Stimulated activated CD8-positive, alpha-beta memory T cell treated with anti-CD3 and anti-CD28 coated beads, Interleukin-2, amount 100 ng/mL, for 1 hour (primary cell): Measurements from ENCODE around the gene ENO2.

Source experiments
- DNase-seq, 2 donors: peaks; one replicate each; pipeline ENCODE4 v3.0.0-alpha.2; 2020; ENCODE audit warnings: low read depth in 2 of 2

The ENO2 gene

GRCh38 chr12:6960593-6961277, 46.4 kb downstream of the ENO2 start:
- no peak for DNase-seq

GRCh38 chr12:6961278-6961694, 46.9 kb downstream of the ENO2 start:
- peak; percentile 81 to 85 for DNase-seq

DNA sequence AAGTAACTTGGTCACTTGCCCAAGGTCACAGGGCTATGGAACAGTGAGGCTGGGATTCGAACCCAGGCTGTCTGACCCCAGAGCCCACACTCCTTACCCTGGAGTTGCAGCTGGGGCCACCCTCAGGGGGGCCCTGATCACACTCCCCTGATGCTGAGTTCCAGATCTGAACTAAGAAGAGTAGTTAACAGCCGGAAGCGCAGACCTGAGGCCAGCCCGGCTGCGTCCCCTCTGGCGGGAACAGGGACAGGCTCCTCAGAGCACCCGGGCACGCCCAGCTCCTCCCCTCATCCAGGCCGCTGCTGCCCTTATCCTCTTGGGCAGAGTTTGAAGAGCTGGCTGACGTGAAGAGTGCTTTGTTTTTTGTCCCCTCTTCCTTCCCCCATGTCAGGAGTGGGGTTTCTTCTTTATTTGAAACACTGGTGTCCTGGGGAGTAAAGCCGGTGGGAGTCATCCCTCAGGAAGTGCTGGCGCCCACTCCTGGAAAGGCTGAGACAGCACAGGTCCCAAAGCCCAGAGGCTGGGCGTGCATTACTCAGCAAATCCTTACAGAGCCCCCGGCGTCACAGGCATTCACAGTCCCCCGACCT, 47.4 kb downstream of the ENO2 start:
- DNase-seq, result no peak

- DNase-seq, result no peak
Measured at GRCh38 chr12:6962285-6963015, 48.1 kb downstream of the ENO2 start.

DNA sequence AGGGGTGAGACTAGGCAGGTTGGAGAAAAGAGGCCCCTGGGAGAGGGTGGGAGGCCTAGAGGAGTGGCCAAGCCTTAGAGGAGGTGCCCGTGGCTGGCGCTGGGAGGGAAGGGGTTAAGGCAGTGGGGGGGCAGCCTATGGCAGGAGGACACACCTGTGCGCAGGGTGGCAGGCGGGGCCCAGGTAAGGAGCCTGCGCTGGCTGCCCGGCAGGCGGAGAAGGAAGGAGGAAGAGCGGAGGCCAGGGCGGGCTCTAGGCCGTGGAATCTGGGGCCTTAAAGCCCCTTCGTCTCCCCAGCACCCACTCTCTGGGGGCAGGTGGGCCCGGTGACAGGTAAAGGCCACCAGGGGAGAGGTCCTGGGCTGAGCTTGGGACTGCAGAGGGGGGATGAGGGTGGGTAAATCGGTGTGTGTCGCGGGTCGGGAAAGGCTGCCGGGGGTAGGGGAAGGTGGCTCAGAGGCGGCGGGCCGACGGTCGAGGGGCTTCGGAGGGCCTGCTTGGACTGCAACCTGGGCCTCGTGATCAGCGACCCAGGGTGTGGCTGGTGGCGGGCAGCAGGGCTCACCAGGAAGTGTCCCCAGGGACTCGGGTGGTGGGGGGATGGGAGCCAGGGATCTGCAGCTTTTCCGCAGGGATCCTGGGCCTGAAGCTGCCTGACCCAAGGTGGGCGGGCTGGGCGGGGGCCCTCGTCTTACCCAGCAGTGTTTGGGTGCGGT, 48.8 kb downstream of the ENO2 start:
- no peak for DNase-seq

DNA sequence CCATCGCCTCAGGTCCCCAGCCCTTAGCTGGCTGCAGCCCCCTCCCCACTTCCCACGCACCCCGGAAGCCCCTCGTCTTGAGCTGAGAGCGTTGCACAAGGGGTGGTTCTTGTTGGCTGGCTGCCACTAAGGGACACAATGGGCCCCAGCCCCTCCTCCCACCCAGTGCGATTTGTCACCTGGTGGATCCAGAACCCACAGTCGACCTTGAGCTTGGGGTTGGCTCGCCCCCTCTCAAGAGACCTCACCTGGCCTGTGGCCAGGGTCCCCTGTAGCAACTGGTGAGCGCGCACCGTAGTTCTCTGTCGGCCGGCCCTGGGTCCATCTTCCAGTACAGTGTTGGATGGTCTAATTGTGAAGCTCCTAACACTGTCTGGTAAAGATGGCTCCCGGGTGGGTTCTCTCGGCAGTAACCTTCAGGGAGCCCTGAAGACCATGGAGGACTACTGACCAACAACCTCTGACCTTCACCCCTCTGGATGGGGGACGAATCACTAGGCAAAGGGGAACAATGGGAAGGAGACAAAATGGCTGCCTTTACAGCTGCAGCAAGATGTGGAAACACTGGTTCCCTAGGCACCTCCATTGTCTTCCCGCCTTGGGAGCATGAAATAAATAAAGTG, 49.5 kb downstream of the ENO2 start:
- no peak for DNase-seq

DNA sequence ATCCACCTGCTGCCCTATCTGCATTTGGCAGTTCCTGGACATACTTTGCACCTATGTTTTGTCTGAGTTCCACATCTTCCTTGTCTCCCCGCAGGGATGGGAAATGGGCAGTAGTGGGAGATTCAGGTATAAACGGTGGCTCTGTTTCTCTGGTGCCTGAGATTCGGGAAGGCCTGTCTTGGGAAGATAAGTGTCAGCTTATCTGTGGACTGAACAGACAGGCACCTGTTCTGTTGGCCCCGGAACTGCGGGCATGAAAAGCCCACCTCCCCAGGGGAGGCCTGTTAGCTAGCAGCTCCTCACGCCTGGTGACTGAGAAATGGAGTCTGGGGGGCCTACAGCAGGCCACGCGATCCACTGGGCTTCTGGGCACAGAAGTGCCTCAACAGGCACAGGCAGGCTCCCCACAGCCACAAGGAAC, 50.2 kb downstream of the ENO2 start:
- DNase-seq, result no peak

DNA sequence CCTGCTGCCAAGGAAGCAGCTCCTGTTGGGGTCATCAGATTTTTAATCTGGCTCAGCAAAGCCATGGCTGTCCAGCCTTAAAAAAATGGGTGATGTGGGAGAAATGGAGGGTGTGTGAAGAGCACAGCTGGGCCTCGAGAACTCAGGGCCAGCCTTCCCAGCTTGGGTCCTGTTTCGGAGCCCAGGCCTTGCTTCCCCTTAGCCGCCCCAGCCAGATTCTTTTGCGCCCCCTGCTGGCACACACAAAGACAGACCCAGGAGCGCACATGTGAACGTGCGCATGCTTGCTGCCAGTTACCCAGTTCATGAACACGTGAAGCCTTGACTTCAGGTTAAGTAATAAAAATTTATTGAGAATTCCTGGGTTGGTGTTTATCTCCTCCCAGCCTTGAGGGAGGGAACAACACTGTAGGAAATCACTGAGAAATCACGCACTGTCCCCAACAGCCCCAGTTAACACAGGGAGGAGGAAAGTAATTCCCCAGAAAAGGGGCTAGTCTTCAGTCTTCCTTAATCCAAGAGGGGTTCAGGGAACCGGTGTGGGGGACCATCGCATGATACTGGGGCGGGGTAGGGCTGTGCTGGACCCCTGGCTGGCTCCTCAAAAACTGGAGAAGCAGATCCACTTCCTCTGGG, 50.8 kb downstream of the ENO2 start:
- peak; percentile 77 to 80 for DNase-seq

GRCh38 chr12:6965714-6966113, 51.3 kb downstream of the ENO2 start:
- no peak for DNase-seq

DNA sequence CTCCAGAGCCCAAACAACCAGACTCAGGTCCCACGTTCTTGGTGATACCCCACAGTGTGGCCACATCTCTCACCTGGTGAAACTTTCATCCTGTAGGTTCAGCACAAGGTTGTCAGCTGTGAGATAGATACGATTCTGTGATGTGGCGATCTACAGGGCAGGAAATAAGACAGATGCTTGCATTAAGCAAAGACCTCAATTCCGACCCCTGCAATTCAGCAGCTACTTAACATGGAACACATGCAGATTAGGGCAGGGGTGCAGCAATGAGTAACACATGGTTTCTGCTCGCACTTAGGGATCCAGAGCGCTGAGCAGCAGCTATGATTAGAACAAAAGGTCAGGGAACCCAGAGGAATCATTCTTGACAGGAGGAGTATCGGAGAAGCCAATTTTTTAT, 52.0 kb downstream of the ENO2 start:
- DNase-seq, result no peak

GRCh38 chr12:6967651-6968100, 53.3 kb downstream of the ENO2 start:
- no peak for DNase-seq

- DNase-seq, result no peak
Measured at GRCh38 chr12:6968426-6968825, 54.0 kb downstream of the ENO2 start.

DNA sequence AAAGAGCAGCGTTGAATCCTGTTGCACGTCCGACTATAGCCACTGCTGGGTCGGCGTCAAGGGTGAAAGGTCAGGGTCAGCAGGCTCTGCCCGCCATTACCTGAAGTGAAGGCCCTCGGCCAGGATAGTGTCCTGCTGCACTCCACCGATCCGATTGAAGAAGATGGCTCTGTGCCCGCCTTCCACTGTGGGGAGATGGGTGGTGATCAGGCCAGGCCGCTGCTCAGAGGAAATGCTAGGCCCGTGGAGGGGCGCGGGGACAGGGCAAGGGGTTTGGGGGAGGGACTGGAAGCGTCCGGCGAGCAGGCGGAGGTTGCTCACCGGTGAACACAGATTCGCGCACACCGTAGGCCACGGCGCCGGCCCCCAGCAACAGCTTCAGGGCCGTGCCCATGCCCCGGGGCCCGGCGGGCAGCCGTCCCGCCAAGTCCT, 55.7 kb downstream of the ENO2 start:
- DNase-seq, result no peak
